Adrenal gland (tissue), 12 donors: ENCODE data around the gene UNC119B. TPM values are rescaled to one million over a fixed set of nuclear protein-coding genes. Genes with fewer than 3 reads are reported as not detected.

Experiments used
- DNase-seq, 7 donors: peaks; one replicate each; pipeline ENCODE4 v3.0.0-alpha.2; 2019 to 2020
- H3K27ac ChIP-seq, 5 donors: fragments of 200-600 bp; sonication (generic) in 4 of 5; 1 replicate in 3 of 5; 2 replicates in 2 of 5; pipeline versions ENCODE4 v1.5.1 to v1.8.0; 2016 to 2020; ENCODE audit warnings: mild to moderate bottlenecking in 1 of 5
- H3K27me3 ChIP-seq: fragments of 200-600 bp; 2 replicates; pipeline ENCODE4 v1.8.0; 2021
- H3K36me3 ChIP-seq, 2 donors: fragments of 200-600 bp; replicated peaks in 1 of 2; 1 replicate in 1 of 2; 2 replicates in 1 of 2; pipeline versions ENCODE4 v1.5.1 to v1.8.0; 2018 to 2022
- H3K4me1 ChIP-seq, 2 donors: fragments of 200-600 bp; replicated peaks in 1 of 2; 1 replicate in 1 of 2; 2 replicates in 1 of 2; pipeline versions ENCODE4 v1.5.1 to v1.8.0; 2018 to 2021
- H3K4me3 ChIP-seq, 4 donors: fragments of 200-600 bp; sonication (generic) in 3 of 4; one replicate each; pipeline ENCODE4 v1.5.1; 2016 to 2018
- H3K9me3 ChIP-seq, 3 donors: fragments of 200-600 bp; sonication (generic) in 1 of 3; replicated peaks in 1 of 3; 1 replicate in 2 of 3; 2 replicates in 1 of 3; pipeline versions ENCODE4 v1.5.1 to v1.8.0; 2016 to 2021
- POLR2A ChIP-seq, 2 donors: fragments of 450-650 bp; IDR thresholded peaks; one replicate each; pipeline ENCODE4 v1.6.1; 2017; ENCODE audit warnings: antibody characterized with exemption in 2 of 2, mild to moderate bottlenecking in 2 of 2, moderate library complexity in 1 of 2
- WGBS, 4 donors: extraction: QIAGEN DNeasy Blood & Tissue Kit in 2 of 4; methylation state at CpG; one replicate each; pipeline versions ENCODE4 v1.1.5 to v1.1.7; 2013 to 2017; 5-methylcytosine and 5-hydroxymethylcytosine counted together
- intact Hi-C, 2 donors: fragments of 100-400 bp; cut with DNase I; formaldehyde crosslinking; loops; one replicate each; pipeline versions ENCODE4 v1.14.1 to v1.15.0; 2022 to 2023
- polyA plus RNA-seq, 3 donors: library from polyadenylated mRNA; stranded (reverse); fragments of 200-250 nt in 2 of 3; fragments of 350-450 nt in 1 of 3; fragmentation: Illumina TruSeq in 1 of 3; extraction: RNeasy Lipid Tissue Mini Kit (QIAGEN cat#74804) in 1 of 3; gene quantifications; one replicate each; pipeline ENCODE4 v1.2.3, GENCODE V29; 2013 to 2014
- total RNA-seq, 9 donors: library from RNA; depleted of rRNA in 4 of 9; stranded (reverse); fragments of >200 nt in 4 of 9; fragments of 120-200 nt in 1 of 9; fragmentation: NEBNext Ultra II Directional in 1 of 9; extraction: Animal tissue kit (Norgen Biotek cat#: 25700) in 1 of 9; gene quantifications; one replicate each; pipeline versions ENCODE4 v1.1.0 to v1.2.4, GENCODE V29; 2013 to 2023
- TF ChIP-seq, protein P1 (sequence below), 6 experiments: fragments of 450-650 bp in 4 of 6; fragments of 200-600 bp in 2 of 6; sonication (generic) in 1 of 6; IDR thresholded peaks; 1 replicate in 5 of 6; 2 replicates in 1 of 6; pipeline versions ENCODE4 v1.5.1 to v1.8.0; 2016 to 2021; ENCODE audit warnings: antibody characterized with exemption in 6 of 6, mild to moderate bottlenecking in 2 of 6, moderate library complexity in 1 of 6
- donor health status: healthy with polysubstance abuse.
- donor health status: Bipolar disorder and iron deficiency.
- donor health status: DM: yes; HTN: yes; CAD: no.
- donor health status: DM: no; HTN: no; CAD: no.
- donor health status: DM: no; HTN: no; CAD: no.
- donor health status: DM: yes; HTN: yes; CAD: no.

Gene UNC119B
- total and polyA plus RNA-seq, 12 donors, result 14.0 to 97.5 (median 50.0) TPM

DNA sequence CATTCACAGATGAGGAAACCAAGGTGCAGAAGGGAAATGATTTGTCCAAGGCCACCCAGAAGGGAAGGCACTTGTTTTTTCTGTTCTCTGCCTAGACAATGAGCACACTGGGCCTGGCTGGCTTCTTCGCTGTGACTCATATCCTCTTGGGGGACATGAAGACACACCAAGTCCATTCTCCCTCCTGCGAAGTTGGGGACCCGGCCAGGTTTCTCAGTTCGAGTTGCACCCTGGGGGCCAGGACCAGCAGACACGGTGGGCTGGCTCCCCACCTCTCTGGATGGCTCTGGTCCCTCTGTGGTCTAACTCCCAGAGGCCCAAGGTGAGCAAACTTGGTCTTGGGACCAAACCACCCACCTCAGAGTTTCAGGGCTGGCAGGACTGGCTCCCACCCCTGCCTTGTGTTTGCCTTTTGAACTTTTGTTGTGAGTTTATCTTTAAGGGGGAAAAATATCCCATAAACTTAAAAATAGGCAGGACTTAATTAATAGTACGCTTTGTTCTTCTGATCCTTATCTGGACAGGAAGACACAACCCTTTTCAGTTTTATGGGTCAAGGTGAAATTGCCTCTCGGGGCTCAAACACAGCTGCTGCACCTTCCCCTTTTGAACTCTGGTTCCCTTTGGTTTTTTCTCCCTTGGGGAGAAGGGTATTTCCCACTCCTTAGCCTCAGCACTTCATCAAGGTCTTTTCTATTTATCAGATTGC, 32.3 kb upstream of the UNC119B start:
- peaks cover 12% of the 10 kb centered on the region in 2 donors for H3K4me1 ChIP-seq
- no peak overlapping the region for H3K4me3 ChIP-seq
- no peak for TF ChIP-seq POLR2A (IDR thresholded peaks at IDR 0.05)
- TF ChIP-seq, protein P1, sequence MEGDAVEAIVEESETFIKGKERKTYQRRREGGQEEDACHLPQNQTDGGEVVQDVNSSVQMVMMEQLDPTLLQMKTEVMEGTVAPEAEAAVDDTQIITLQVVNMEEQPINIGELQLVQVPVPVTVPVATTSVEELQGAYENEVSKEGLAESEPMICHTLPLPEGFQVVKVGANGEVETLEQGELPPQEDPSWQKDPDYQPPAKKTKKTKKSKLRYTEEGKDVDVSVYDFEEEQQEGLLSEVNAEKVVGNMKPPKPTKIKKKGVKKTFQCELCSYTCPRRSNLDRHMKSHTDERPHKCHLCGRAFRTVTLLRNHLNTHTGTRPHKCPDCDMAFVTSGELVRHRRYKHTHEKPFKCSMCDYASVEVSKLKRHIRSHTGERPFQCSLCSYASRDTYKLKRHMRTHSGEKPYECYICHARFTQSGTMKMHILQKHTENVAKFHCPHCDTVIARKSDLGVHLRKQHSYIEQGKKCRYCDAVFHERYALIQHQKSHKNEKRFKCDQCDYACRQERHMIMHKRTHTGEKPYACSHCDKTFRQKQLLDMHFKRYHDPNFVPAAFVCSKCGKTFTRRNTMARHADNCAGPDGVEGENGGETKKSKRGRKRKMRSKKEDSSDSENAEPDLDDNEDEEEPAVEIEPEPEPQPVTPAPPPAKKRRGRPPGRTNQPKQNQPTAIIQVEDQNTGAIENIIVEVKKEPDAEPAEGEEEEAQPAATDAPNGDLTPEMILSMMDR (IDR thresholded peaks at IDR 0.05), result no peak
- intact Hi-C loops, result no loop called here
- peak; percentile 41 to 78 (median 73) for DNase-seq
- peak overlapping the region; percentile 64 to 93 (median 83) for H3K27ac ChIP-seq
- H3K9me3 ChIP-seq, result no peaks in the 10 kb centered on the region
- H3K36me3 ChIP-seq, result no peaks in the 10 kb centered on the region
- no peaks in the 10 kb centered on the region for H3K27me3 ChIP-seq
- WGBS, 4 donors, result 20 to 32% (median 27%) methylated on average over 7 of the region's 7 CpGs

DNA sequence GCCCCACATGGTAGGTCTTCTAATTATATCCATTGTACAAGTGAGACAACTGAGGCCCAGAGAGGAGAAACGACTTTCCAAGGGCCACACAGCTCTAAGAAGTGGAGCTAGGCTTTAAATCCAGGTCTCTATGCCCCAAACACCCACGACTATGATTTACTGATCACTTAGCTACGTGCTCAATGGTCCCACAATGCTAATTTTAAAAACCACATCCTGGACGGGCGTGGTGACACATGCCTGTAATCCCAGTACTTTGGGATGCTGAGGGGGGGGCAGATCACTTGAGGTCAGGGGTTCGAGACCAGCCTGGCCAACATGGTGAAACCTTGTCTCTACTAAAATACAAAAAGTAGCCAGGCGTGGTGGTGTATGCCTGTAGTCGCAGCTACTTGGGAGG, 31.7 kb upstream of the UNC119B start:
- Histone ChIP-seq H3K9me3 (no peaks in the 10 kb centered on the region), H3K36me3 (no peaks in the 10 kb centered on the region), H3K27me3 (no peaks in the 10 kb centered on the region), H3K4me1 (peaks cover 12% of the 10 kb centered on the region in 2 donors), H3K4me3 (no peak overlapping the region), H3K27ac (peak overlapping the region in 4 of 5 donors; percentile 4 to 93 (median 83))
- TF ChIP-seq, protein P1 (IDR thresholded peaks at IDR 0.05), result no peak
- TF ChIP-seq POLR2A (IDR thresholded peaks at IDR 0.05), result no peak
- intact Hi-C loops, result no loop called here
- 53 to 67% (median 59%) methylated on average over 6 to 8 of the region's 8 CpGs for WGBS, 4 donors
- no peak for DNase-seq

DNA sequence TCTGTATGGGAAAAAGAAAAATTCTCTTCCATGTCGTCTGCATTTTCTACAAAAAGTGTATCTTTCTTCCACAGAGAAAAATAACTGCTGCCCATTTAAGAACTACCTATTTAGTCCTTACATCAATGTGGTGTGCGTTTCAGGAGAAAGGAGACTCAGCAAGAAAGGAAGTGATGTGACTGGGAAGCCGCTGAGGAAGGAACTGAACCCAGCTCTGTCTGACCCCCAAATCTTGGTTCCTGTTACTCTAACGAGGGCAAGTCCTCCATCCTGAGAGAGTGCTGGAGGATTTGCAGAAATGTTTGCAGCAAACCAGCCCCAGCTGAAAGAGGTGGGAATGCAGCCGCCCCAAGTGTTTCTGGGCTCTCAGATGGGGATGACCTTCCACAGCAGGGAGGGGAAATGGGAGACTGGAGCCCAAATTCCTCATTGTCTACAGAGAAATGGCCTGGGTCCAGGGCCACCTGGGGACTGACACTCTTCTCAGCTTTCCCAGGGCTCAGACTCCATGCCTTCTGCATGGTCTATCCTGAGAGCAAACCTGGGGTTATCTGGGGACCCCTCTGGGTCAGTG, 30.0 kb upstream of the UNC119B start:
- Histone ChIP-seq H3K36me3 (no peaks in the 10 kb centered on the region), H3K4me3 (no peak overlapping the region), H3K4me1 (peaks cover 15 to 21% of the 10 kb centered on the region in 2 donors), H3K27me3 (no peaks in the 10 kb centered on the region), H3K9me3 (no peaks in the 10 kb centered on the region), H3K27ac (no peak overlapping the region)
- TF ChIP-seq, protein P1 (IDR thresholded peaks at IDR 0.05), result no peak
- no peak for TF ChIP-seq POLR2A (IDR thresholded peaks at IDR 0.05)
- WGBS, 4 donors, result 57 to 73% (median 69%) methylated on average over 5 of the region's 5 CpGs
- intact Hi-C loops, result no loop called here
- no peak for DNase-seq

DNA sequence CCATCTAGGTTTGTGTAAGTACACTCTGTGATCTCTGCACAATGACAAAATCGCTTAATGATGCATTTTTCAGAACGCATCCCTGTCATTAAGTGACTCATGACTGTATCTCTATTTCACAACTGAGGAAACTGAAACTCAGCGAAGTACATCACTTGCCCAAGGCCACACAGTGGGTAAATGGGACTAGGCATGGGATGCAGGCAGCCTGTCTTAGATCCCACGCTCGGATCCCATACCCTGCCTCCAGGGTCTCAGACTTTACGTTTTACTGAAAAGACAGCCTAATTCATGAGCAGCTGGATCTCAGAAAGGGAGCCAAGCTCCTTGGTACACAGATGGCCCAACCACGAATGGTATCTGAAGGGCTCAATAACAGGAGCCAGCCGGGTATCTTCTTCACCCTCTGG, 25.7 kb upstream of the UNC119B start:
- DNase-seq, result peak in 6 of 7 donors; percentile 68 to 81 (median 76)
- H3K36me3 ChIP-seq, result no peaks in the 10 kb centered on the region
- TF ChIP-seq, protein P1 (IDR thresholded peaks at IDR 0.05), result peak in 1 of 6 experiments; percentile 1
- peak in 1 of 2 donors; percentile 57 for TF ChIP-seq POLR2A (IDR thresholded peaks at IDR 0.05)
- H3K4me3 ChIP-seq, result no peak overlapping the region
- H3K27ac ChIP-seq, result peak overlapping the region in 4 of 5 donors; percentile 60 to 93 (median 74)
- no peaks in the 10 kb centered on the region for H3K9me3 ChIP-seq
- no peaks in the 10 kb centered on the region for H3K27me3 ChIP-seq
- WGBS, 4 donors, result 31 to 47% (median 36%) methylated on average over 8 of the region's 8 CpGs
- intact Hi-C loops, result no loop called here
- H3K4me1 ChIP-seq, result peaks cover 12 to 28% of the 10 kb centered on the region in 2 donors
